Panc1 (cell line): ENCODE measurements around the gene FRMD4A. TPM values are rescaled to one million over a fixed set of nuclear protein-coding genes. Genes with fewer than 3 reads are reported as not detected.

Experiments
- ATAC-seq: fragments of 200-7000 bp; cut with Tn5 transposase; 2 replicates; pipeline ENCODE4 v1.9.1; 2020; ENCODE audit warnings: mild to moderate bottlenecking, moderate library complexity
- BruUV-seq: library from RNA; stranded (reverse); fragments of 400-500 nt; replicated peaks from 2 replicates; lab custom pipeline; 2021; lab: Mats Ljungman, UMichigan
- CTCF ChIA-PET: fragments of 300-600 bp; sonication (Branson Sonifier 250); formaldehyde crosslinking; loops from one replicate; lab custom pipeline; 2022; ENCODE audit warnings: antibody characterized with exemption; lab: Charles Lee
- POLR2A ChIA-PET: fragments of 300-600 bp; sonication (Branson Sonifier 250); formaldehyde crosslinking; loops from one replicate; lab custom pipeline; 2022; ENCODE audit warnings: antibody characterized with exemption; lab: Charles Lee
- DNase-seq: peaks from one replicate; pipeline ENCODE4 v3.0.0-alpha.2; 2010; ENCODE audit warnings: low read depth, low spot score
- H3K27ac ChIP-seq: 2 replicates; pipeline ENCODE4 v1.5.1; 2011; ENCODE audit warnings: mild to moderate bottlenecking, low read length, inconsistent platforms
- H3K27me3 ChIP-seq: fragments of 200-500 bp; sonication (Bioruptor generic); 2 replicates; pipeline ENCODE4 v1.6.0; 2014; ENCODE audit warnings: low read length, inconsistent platforms; ENCODE audit not compliant: control insufficient read depth, insufficient read depth
- H3K36me3 ChIP-seq: fragments of 200-500 bp; sonication (Bioruptor generic); 2 replicates; pipeline ENCODE4 v1.5.1; 2014; ENCODE audit warnings: inconsistent platforms, mild to moderate bottlenecking, low read length, moderate library complexity; ENCODE audit not compliant: control insufficient read depth, insufficient read depth
- H3K4me1 ChIP-seq: 2 replicates; pipeline ENCODE4 v1.5.1; 2011; ENCODE audit warnings: inconsistent platforms, mild to moderate bottlenecking, low read length, moderate library complexity; ENCODE audit not compliant: control insufficient read depth, insufficient read depth
- H3K4me3 ChIP-seq, 2 experiments: 2 replicates each; pipeline ENCODE4 v1.5.1; 2011 to 2012; ENCODE audit warnings: low read depth in 2 of 2, low read length in 2 of 2, mild to moderate bottlenecking in 2 of 2, inconsistent platforms in 1 of 2, moderate library complexity in 1 of 2
- H3K9me3 ChIP-seq: fragments of 200-500 bp; sonication (Bioruptor generic); 2 replicates; pipeline ENCODE4 v1.5.1; 2014; ENCODE audit warnings: low read depth, mild to moderate bottlenecking, inconsistent platforms, low read length, moderate library complexity; ENCODE audit not compliant: control insufficient read depth, insufficient read depth
- CTCF ChIP-seq: fragments of 450-650 bp; IDR thresholded peaks from 2 replicates; pipeline ENCODE4 v1.5.1; 2017; ENCODE audit warnings: mild to moderate bottlenecking
- POLR2AphosphoS5 ChIP-seq: IDR thresholded peaks from 2 replicates; pipeline ENCODE4 v1.6.1; 2012; ENCODE audit warnings: mild to moderate bottlenecking, low read depth, low read length, moderate library complexity
- SIN3A ChIP-seq: IDR thresholded peaks from 2 replicates; pipeline ENCODE4 v1.6.1; 2012; ENCODE audit warnings: low read depth, mild to moderate bottlenecking, low read length, moderate library complexity, borderline replicate concordance; ENCODE audit not compliant: insufficient read depth
- TCF7L2 ChIP-seq: IDR thresholded peaks from 2 replicates; pipeline ENCODE4 v1.6.1; 2011; ENCODE audit warnings: mild to moderate bottlenecking, low read depth, low read length, inconsistent platforms
- in situ Hi-C: cut with HindIII; loops from 2 replicates; pipeline ENCODE4 v1.10.0; 2016; ENCODE audit warnings: low sequenced_read_pairs, low pct_unique_long_range_greater_than_20kb
- intact Hi-C: fragments of 100-400 bp; cut with micrococcal nuclease; formaldehyde crosslinking; loops from one replicate; pipeline ENCODE4 v1.10.0; 2022; ENCODE audit not compliant: unreplicated experiment
- total RNA-seq: library from RNA; stranded (reverse); gene quantifications from one replicate; pipeline ENCODE4 v1.2.1, GENCODE V29; 2021; ENCODE audit not compliant: unreplicated experiment
- TF ChIP-seq, protein P1 (sequence below), 2 experiments: IDR thresholded peaks; 2 replicates each; pipeline ENCODE4 v1.6.1; 2011 to 2012; ENCODE audit warnings: low read depth in 2 of 2, control low read depth in 1 of 2, low read length in 1 of 2, mild to moderate bottlenecking in 1 of 2, moderate library complexity in 1 of 2; ENCODE audit not compliant: insufficient read depth in 1 of 2

The FRMD4A gene
- total RNA-seq, 1 experiment from 2014 or later = 7.1 TPM

DNA sequence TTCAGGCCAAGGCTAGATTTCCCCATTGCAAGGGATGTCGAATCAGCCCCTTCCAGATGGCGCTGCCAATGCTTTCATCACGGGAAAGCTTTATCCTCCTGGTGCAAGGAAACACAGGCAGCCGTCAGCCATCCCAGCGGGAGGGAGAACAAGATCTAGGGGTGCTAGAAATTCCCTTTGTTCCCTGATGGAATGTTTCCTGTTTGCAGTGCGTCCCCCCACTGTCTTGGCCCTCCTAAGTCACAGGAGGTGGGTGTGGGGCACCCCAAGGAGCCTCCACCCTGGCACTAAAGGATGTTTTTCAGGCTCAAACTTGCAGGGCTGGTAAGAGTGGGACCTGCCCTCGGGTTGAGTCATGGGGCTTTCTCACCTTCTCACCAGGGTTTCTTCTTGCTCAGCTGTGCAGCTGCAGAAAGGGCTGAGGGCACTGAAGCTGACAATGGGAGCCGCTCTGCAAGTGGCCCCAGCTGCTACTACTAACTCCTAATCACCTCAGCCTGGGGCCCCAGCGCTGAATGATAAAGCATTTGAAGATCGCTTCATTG, 640.4 kb downstream of the FRMD4A start:
- Histone ChIP-seq H3K36me3 (no peaks in the 10 kb centered on the region), H3K27me3 (no peaks in the 10 kb centered on the region), H3K4me3 (no peak overlapping the region), H3K27ac (no peak overlapping the region), H3K9me3 (no peaks in the 10 kb centered on the region), H3K4me1 (no peaks in the 10 kb centered on the region)
- ChIA-PET POLR2A (no interaction called here), CTCF (no interaction called here)
- in situ Hi-C loops = no loop called here
- no TSS peak for BruUV-seq
- ATAC-seq = no peak
- intact Hi-C loops = no loop called here
- DNase-seq = no peak
- TF ChIP-seq, protein P1, sequence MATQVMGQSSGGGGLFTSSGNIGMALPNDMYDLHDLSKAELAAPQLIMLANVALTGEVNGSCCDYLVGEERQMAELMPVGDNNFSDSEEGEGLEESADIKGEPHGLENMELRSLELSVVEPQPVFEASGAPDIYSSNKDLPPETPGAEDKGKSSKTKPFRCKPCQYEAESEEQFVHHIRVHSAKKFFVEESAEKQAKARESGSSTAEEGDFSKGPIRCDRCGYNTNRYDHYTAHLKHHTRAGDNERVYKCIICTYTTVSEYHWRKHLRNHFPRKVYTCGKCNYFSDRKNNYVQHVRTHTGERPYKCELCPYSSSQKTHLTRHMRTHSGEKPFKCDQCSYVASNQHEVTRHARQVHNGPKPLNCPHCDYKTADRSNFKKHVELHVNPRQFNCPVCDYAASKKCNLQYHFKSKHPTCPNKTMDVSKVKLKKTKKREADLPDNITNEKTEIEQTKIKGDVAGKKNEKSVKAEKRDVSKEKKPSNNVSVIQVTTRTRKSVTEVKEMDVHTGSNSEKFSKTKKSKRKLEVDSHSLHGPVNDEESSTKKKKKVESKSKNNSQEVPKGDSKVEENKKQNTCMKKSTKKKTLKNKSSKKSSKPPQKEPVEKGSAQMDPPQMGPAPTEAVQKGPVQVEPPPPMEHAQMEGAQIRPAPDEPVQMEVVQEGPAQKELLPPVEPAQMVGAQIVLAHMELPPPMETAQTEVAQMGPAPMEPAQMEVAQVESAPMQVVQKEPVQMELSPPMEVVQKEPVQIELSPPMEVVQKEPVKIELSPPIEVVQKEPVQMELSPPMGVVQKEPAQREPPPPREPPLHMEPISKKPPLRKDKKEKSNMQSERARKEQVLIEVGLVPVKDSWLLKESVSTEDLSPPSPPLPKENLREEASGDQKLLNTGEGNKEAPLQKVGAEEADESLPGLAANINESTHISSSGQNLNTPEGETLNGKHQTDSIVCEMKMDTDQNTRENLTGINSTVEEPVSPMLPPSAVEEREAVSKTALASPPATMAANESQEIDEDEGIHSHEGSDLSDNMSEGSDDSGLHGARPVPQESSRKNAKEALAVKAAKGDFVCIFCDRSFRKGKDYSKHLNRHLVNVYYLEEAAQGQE (IDR thresholded peaks at IDR 0.05; ENCODE audit: insufficient read depth in 1 of 2, low read depth in 2 of 2, low read length in 1 of 2) = no peak
- no peak for TF ChIP-seq CTCF
- TF ChIP-seq POLR2AphosphoS5 = no peak
- no peak for TF ChIP-seq SIN3A
- no peak for TF ChIP-seq TCF7L2

DNA sequence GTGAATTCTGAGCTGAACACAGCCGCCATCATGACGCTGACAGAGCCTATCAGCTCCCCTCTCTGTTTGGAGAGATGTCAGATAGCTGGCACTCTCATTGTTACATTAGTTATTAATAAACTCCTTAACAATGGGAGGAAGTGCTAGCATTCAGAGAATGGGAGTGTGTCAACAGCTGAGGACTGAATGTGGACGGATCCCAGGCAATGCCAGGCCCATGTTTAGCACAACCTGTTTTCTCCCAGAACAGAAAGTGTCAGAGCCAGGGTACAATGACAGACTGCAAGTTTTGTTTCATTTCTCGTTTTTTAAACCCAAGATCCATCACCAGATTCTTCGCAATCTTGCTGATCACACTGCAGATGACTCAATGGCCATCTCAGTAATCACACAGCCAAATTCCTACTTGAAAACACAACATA, 644.4 kb downstream of the FRMD4A start:
- no TSS peak for BruUV-seq
- no peak overlapping the region for H3K27ac ChIP-seq

More for the DNA sequence above, 644.4 kb downstream of the FRMD4A start:
- no peak for TF ChIP-seq TCF7L2
- TF ChIP-seq CTCF = no peak
- TF ChIP-seq, protein P1 (IDR thresholded peaks at IDR 0.05; ENCODE audit: insufficient read depth in 1 of 2, low read depth in 2 of 2, low read length in 1 of 2) = no peak
- no peak for TF ChIP-seq POLR2AphosphoS5
- Histone ChIP-seq H3K9me3 (no peaks in the 10 kb centered on the region), H3K4me1 (no peaks in the 10 kb centered on the region), H3K36me3 (no peaks in the 10 kb centered on the region), H3K4me3 (no peak overlapping the region), H3K27me3 (no peaks in the 10 kb centered on the region)
- ChIA-PET CTCF (no interaction called here), POLR2A (no interaction called here)
- intact Hi-C loops (no loop called here), in situ Hi-C loops (no loop called here)
- ATAC-seq = no peak
- DNase-seq = no peak
